Endothelial cell of umbilical vein (primary cell): ENCODE measurements around the gene KATNAL1. TPM values are rescaled to one million over a fixed set of nuclear protein-coding genes. Genes with fewer than 3 reads are reported as not detected.

Experiments used
- BruUV-seq: library from RNA; stranded (reverse); fragments of 400-500 nt; replicated peaks from 2 replicates; lab custom pipeline; 2021; lab: Mats Ljungman, UMichigan
- CTCF ChIA-PET: fragments of 300-600, 350-600 bp; sonication (Branson Sonifier 250); formaldehyde crosslinking; loops from one replicate; lab custom pipeline; 2021; ENCODE audit warnings: antibody characterized with exemption, inconsistent platforms; lab: Charles Lee
- POLR2A ChIA-PET: fragments of 300-600, 350-600 bp; sonication (Branson Sonifier 250); formaldehyde crosslinking; loops from one replicate; lab custom pipeline; 2021; ENCODE audit warnings: antibody characterized with exemption, inconsistent platforms; lab: Charles Lee
- DNase-seq: peaks from one replicate; pipeline ENCODE4 v3.0.0-alpha.2; 2011; ENCODE audit warnings: low read depth, low spot score
- FAIRE-seq: peaks from 2 replicates; lab custom pipeline; 2011; peaks lifted over from hg19 to GRCh38; lab: Jason Lieb, UNC
- H2AFZ ChIP-seq: 2 replicates; pipeline ENCODE4 v1.6.0; 2012; ENCODE audit warnings: low read depth, low read length, control low read depth, inconsistent platforms
- H3K27ac ChIP-seq: 2 replicates; pipeline ENCODE4 v1.5.1; 2011; ENCODE audit warnings: low read depth, mild to moderate bottlenecking, control low read depth, low read length, moderate library complexity; ENCODE audit not compliant: insufficient read depth
- H3K27me3 ChIP-seq, 2 experiments: 2 replicates each; pipeline versions ENCODE4 v1.6.0 to v1.6.1; 2011; ENCODE audit warnings: low read length in 2 of 2, mixed read lengths in 1 of 2; ENCODE audit not compliant: control insufficient read depth in 2 of 2, insufficient read depth in 2 of 2
- H3K36me3 ChIP-seq, 2 experiments: 2 replicates in 1 of 2; 3 replicates in 1 of 2; pipeline ENCODE4 v1.5.1; 2011; ENCODE audit warnings: low read length in 2 of 2, mild to moderate bottlenecking in 1 of 2, moderate library complexity in 1 of 2; ENCODE audit not compliant: control insufficient read depth in 2 of 2, insufficient read depth in 2 of 2; ENCODE audit errors: extremely low read depth in 1 of 2
- H3K4me1 ChIP-seq: 3 replicates; pipeline ENCODE4 v1.5.1; 2011; ENCODE audit warnings: mild to moderate bottlenecking, low read length; ENCODE audit not compliant: control insufficient read depth, insufficient read depth; ENCODE audit errors: extremely low read depth
- H3K4me2 ChIP-seq: 2 replicates; pipeline ENCODE4 v1.6.1; 2011; ENCODE audit warnings: low read length, control low read depth, mixed read lengths; ENCODE audit not compliant: insufficient read depth
- H3K4me3 ChIP-seq, 3 experiments: fragments of 200-600 bp in 1 of 3; sonication (generic), shearing (Covaris generic) in 1 of 3; replicated peaks in 1 of 3; 2 replicates each; pipeline ENCODE4 v1.5.1; 2011 to 2016; ENCODE audit warnings: control low read depth in 3 of 3, low read length in 3 of 3, mild to moderate bottlenecking in 2 of 3, inconsistent platforms in 1 of 3, low read depth in 1 of 3, moderate library complexity in 1 of 3; ENCODE audit not compliant: insufficient read depth in 1 of 3
- H3K79me2 ChIP-seq: 2 replicates; pipeline ENCODE4 v1.6.0; 2012; ENCODE audit warnings: low read length, inconsistent platforms; ENCODE audit not compliant: control insufficient read depth, insufficient read depth
- H3K9ac ChIP-seq: replicated peaks from 2 replicates; pipeline ENCODE3; 2011; ENCODE audit warnings: low read length, control low read depth; ENCODE audit not compliant: insufficient read depth; ENCODE audit errors: extremely low read depth
- H3K9me1 ChIP-seq: replicated peaks from 3 replicates; pipeline ENCODE4 v1.6.0; 2011; ENCODE audit warnings: mild to moderate bottlenecking, low read length; ENCODE audit not compliant: control insufficient read depth, insufficient read depth; ENCODE audit errors: extremely low read depth
- H3K9me3 ChIP-seq: replicated peaks from 2 replicates; pipeline ENCODE4 v1.5.1; 2012; ENCODE audit warnings: low read length, inconsistent platforms; ENCODE audit not compliant: control insufficient read depth, insufficient read depth
- H4K20me1 ChIP-seq: replicated peaks from 2 replicates; pipeline ENCODE3; 2011; ENCODE audit warnings: mild to moderate bottlenecking, low read length; ENCODE audit not compliant: control insufficient read depth, insufficient read depth; ENCODE audit errors: extremely low read depth
- EZH2 ChIP-seq: IDR thresholded peaks from 2 replicates; pipeline ENCODE4 v1.6.1; 2012; ENCODE audit warnings: borderline replicate concordance, low read depth, mild to moderate bottlenecking, moderate library complexity, low read length, inconsistent platforms; ENCODE audit not compliant: severe bottlenecking
- FOS ChIP-seq: IDR thresholded peaks from 2 replicates; pipeline ENCODE4 v1.6.1; 2011; ENCODE audit warnings: mild to moderate bottlenecking, low read length, moderate library complexity, borderline replicate concordance; ENCODE audit not compliant: insufficient read depth
- GATA2 ChIP-seq: IDR thresholded peaks from 2 replicates; pipeline ENCODE4 v1.7.0; 2011; ENCODE audit warnings: low read depth, mild to moderate bottlenecking, moderate library complexity, mixed read lengths, low read length; ENCODE audit not compliant: insufficient read length, insufficient read depth
- JUN ChIP-seq: IDR thresholded peaks from 2 replicates; pipeline ENCODE4 v1.6.1; 2011; ENCODE audit warnings: borderline replicate concordance, low read depth; ENCODE audit not compliant: insufficient read length, insufficient read depth
- MAX ChIP-seq: IDR thresholded peaks from 2 replicates; pipeline ENCODE4 v1.6.1; 2011; ENCODE audit not compliant: insufficient read depth, insufficient read length
- MYC ChIP-seq: IDR thresholded peaks from one replicate; pipeline ENCODE4 v1.6.1; 2011; ENCODE audit warnings: mild to moderate bottlenecking, low read depth, low read length
- POLR2A ChIP-seq: IDR thresholded peaks from 2 replicates; pipeline ENCODE4 v1.6.1; 2012; ENCODE audit warnings: low read depth, mild to moderate bottlenecking, control low read depth, low read length
- POLR2AphosphoS5 ChIP-seq: IDR thresholded peaks from 2 replicates; pipeline ENCODE4 v1.6.1; 2012; ENCODE audit warnings: low read depth, mild to moderate bottlenecking, control low read depth, low read length, moderate library complexity; ENCODE audit not compliant: insufficient read depth
- dilution Hi-C: fragments of 300-500 bp; cut with MboI; formaldehyde crosslinking; loops from one replicate; pipeline ENCODE4 v1.15.0; 2019; ENCODE audit warnings: low sequenced_read_pairs; ENCODE audit not compliant: extremely low pct_ligation_motif_present
- intact Hi-C: fragments of 100-400 bp; cut with micrococcal nuclease; formaldehyde crosslinking; loops from one replicate; pipeline ENCODE4 v1.10.0; 2022
- polyA plus RNA-seq, 4 experiments: library from polyadenylated mRNA; depleted of rRNA in 3 of 4; stranded (reverse) in 3 of 4; unstranded in 1 of 4; fragments of >200 nt; gene quantifications; 2 replicates each; pipeline versions ENCODE4 v1.2.1 to v1.2.3, GENCODE V29; 2011 to 2012; ENCODE audit warnings: missing spikeins in 1 of 4
- total RNA-seq: library from RNA; stranded (reverse); gene quantifications from 2 replicates; pipeline ENCODE4 v1.2.3, GENCODE V29; 2021
- TF ChIP-seq, protein P1 (sequence below), 2 donors: IDR thresholded peaks; 1 replicate in 1 of 2; 2 replicates in 1 of 2; pipeline ENCODE4 v1.5.1; 2011; ENCODE audit warnings: low read length in 2 of 2, mild to moderate bottlenecking in 2 of 2, moderate library complexity in 2 of 2, control low read depth in 1 of 2, inconsistent platforms in 1 of 2, low read depth in 1 of 2; ENCODE audit not compliant: insufficient read depth in 1 of 2; ENCODE audit errors: extremely low read depth in 1 of 2

KATNAL1 gene
- total and polyA plus RNA-seq, 2 donors (not counting 3 experiments of a cell fraction or from before 2014, with no cell fraction given), result 7.2 to 49.2 TPM

DNA sequence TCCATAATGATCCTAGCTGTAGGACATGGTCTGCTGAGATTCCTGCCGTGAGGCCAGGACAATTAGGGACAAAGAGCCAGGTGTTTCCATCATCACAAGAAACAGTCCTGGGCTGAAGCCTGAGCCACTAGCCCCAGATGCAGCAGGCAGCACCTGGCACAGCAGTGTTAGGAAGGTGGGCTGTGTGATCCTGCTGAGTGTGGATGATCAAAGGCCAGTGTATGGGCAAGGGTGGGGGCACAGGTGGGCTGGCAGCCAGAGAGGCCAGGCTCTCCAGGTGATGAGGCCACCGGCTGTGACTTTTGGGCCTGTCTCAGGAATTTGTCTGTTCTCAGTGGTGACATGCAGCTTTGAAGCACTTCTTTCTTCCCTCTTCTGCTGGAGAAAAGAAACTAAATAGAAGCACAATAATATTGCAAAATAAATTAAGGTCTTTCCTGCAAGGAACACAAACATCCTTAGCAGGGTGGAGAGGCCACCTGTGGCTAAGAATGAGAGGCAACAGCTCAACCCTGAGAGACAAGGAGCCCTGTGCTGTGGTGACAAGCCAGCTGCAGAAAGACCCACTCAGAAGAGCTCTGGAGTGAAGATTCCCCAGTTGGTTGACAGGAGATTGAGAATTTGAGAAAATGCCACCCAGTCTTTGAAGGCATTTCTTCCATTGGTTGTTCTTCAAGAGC, 127.6 kb downstream of the KATNAL1 start:
- no peak overlapping the region for H3K9ac ChIP-seq

More for the DNA sequence above, 127.6 kb downstream of the KATNAL1 start:
- dilution Hi-C loops (no loop called here), intact Hi-C loops (no loop called here)
- ChIA-PET CTCF (interaction anchor here (1.2 to 1.6 kb wide), 2 partner anchors 10 to 47 kb away, joined by 5 read pairs; no protein-coding TSS in a partner anchor), POLR2A (no interaction called here)
- H3K4me3 ChIP-seq, result no peak overlapping the region
- no peaks in the 10 kb centered on the region for H3K9me1 ChIP-seq
- FAIRE-seq, result no peak
- TF ChIP-seq FOS (no peak), MAX (no peak), EZH2 (no peak), MYC (no peak), JUN (no peak), POLR2A (no peak), GATA2 (no peak), POLR2AphosphoS5 (no peak)
- TF ChIP-seq, protein P1, sequence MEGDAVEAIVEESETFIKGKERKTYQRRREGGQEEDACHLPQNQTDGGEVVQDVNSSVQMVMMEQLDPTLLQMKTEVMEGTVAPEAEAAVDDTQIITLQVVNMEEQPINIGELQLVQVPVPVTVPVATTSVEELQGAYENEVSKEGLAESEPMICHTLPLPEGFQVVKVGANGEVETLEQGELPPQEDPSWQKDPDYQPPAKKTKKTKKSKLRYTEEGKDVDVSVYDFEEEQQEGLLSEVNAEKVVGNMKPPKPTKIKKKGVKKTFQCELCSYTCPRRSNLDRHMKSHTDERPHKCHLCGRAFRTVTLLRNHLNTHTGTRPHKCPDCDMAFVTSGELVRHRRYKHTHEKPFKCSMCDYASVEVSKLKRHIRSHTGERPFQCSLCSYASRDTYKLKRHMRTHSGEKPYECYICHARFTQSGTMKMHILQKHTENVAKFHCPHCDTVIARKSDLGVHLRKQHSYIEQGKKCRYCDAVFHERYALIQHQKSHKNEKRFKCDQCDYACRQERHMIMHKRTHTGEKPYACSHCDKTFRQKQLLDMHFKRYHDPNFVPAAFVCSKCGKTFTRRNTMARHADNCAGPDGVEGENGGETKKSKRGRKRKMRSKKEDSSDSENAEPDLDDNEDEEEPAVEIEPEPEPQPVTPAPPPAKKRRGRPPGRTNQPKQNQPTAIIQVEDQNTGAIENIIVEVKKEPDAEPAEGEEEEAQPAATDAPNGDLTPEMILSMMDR (IDR thresholded peaks at IDR 0.05; ENCODE audit: extremely low read depth in 1 of 2, insufficient read depth in 1 of 2, low read depth in 1 of 2, low read length in 2 of 2), result no peak
- H3K79me2 ChIP-seq, result no peaks in the 10 kb centered on the region
- peaks cover 0 to 5% of the 10 kb centered on the region in 2 experiments for H3K27me3 ChIP-seq
- no TSS peak for BruUV-seq
- no peaks in the 10 kb centered on the region for H4K20me1 ChIP-seq
- H3K4me2 ChIP-seq, result no peak overlapping the region
- no peak overlapping the region for H2AFZ ChIP-seq
- H3K9me3 ChIP-seq, result no peaks in the 10 kb centered on the region
- no peaks in the 10 kb centered on the region for H3K4me1 ChIP-seq
- H3K36me3 ChIP-seq, result no peaks in the 10 kb centered on the region
- no peak overlapping the region for H3K27ac ChIP-seq
- DNase-seq, result no peak
